Measurements from ENCODE around the gene S100A3.
A peak's percentile ranks its signal among the peaks of the same experiment; 100 is the strongest.

DNA sequence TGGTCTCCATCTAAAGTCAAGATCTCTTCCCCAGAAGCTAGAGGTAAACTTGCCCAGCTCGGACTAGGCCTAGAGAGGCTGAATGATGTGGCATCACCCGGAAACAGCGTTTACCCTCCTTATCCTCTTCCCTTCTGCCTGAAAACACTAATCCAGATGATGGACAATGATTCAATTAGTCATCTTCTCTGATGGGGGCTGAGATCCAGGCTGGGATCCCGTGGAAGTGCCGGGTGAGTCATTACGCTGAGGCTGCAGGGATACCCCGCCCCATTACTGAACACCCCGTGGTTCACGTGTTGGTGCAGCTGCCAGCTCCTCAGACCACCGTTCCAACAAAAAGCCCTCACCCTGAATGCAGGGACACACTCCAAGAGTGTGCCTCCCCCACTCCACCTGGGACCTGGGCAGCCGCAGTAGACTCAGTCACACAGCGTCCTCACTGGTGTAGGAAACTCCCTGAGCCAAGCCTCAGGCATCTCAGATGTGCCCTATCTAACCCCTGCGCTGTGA is 15.3 kb downstream of the S100A3 start:
- TF ChIP-seq CTCF (IDR thresholded peaks at IDR 0.05) = no peak
- TF ChIP-seq POLR2A (IDR thresholded peaks at IDR 0.05) = peak; percentile 29

Measured in prostate gland (tissue), 2 donors.